PC-3 (cell line): Measurements from ENCODE around the gene PLCL2. TPM values are rescaled to one million over a fixed set of nuclear protein-coding genes. Genes with fewer than 3 reads are reported as not detected.

Experiments
- ATAC-seq: fragments of 200-7000 bp; cut with Tn5 transposase; 2 replicates; pipeline ENCODE4 v1.9.1; 2020; ENCODE audit warnings: mild to moderate bottlenecking, moderate library complexity
- BruUV-seq: library from RNA; stranded (reverse); fragments of 400-500 nt; replicated peaks from 2 replicates; lab custom pipeline; 2021; lab: Mats Ljungman, UMichigan
- CTCF ChIA-PET: fragments of 300-600 bp; sonication (Branson Sonifier 250); formaldehyde crosslinking; loops from one replicate; lab custom pipeline; 2022; ENCODE audit warnings: antibody characterized with exemption; lab: Charles Lee
- POLR2A ChIA-PET: fragments of 300-600 bp; sonication (Branson Sonifier 250); formaldehyde crosslinking; loops from one replicate; lab custom pipeline; 2022; ENCODE audit warnings: antibody characterized with exemption; ENCODE audit not compliant: unreplicated experiment; lab: Charles Lee
- DNase-seq: peaks from one replicate; pipeline ENCODE4 v3.0.0-alpha.2; 2015
- H2AFZ ChIP-seq: fragments of 300-600 bp; sonication (generic); 2 replicates; pipeline ENCODE4 v1.6.0; 2016; ENCODE audit warnings: antibody characterized with exemption, low read length
- H3F3A ChIP-seq: fragments of 300-600 bp; sonication (generic); one replicate; pipeline ENCODE4 v1.6.0; 2017; ENCODE audit warnings: antibody characterized with exemption, low read length, control low read depth, mild to moderate bottlenecking; ENCODE audit not compliant: unreplicated experiment
- H3K27ac ChIP-seq: fragments of 300-600 bp; sonication (generic); 2 replicates; pipeline ENCODE4 v1.5.1; 2016; ENCODE audit warnings: mild to moderate bottlenecking, low read length
- H3K27me3 ChIP-seq: fragments of 300-600 bp; sonication (generic); 2 replicates; pipeline ENCODE4 v1.6.1; 2016; ENCODE audit warnings: low read length, mixed read lengths
- H3K36me3 ChIP-seq: fragments of 300-600 bp; sonication (generic); 2 replicates; pipeline ENCODE4 v1.6.1; 2016; ENCODE audit warnings: low read depth, mixed run types, low read length, mixed read lengths
- H3K4me1 ChIP-seq: fragments of 300-600 bp; sonication (generic); 2 replicates; pipeline ENCODE4 v1.5.1; 2016; ENCODE audit warnings: low read length; ENCODE audit not compliant: insufficient read depth
- H3K4me2 ChIP-seq: fragments of 300-600 bp; sonication (generic); 2 replicates; pipeline ENCODE4 v1.6.0; 2016; ENCODE audit warnings: low read length
- H3K4me3 ChIP-seq: fragments of 300-600 bp; sonication (generic); 2 replicates; pipeline ENCODE4 v1.5.1; 2016; ENCODE audit warnings: mild to moderate bottlenecking, low read length, mixed read lengths
- H3K79me2 ChIP-seq: fragments of 300-600 bp; sonication (generic); 2 replicates; pipeline ENCODE4 v1.6.1; 2017; ENCODE audit warnings: low read length, mixed read lengths
- H3K9ac ChIP-seq: fragments of 300-600 bp; sonication (generic); 2 replicates; pipeline ENCODE4 v1.6.0; 2016; ENCODE audit warnings: mild to moderate bottlenecking, low read length
- H3K9me2 ChIP-seq: fragments of 300-600 bp; sonication (generic); replicated peaks from 2 replicates; pipeline ENCODE4 v1.6.1; 2016; ENCODE audit warnings: mixed run types, low read length, mixed read lengths
- H3K9me3 ChIP-seq: fragments of 300-600 bp; sonication (generic); 2 replicates; pipeline ENCODE4 v1.6.1; 2016; ENCODE audit warnings: low read length, mixed read lengths
- H4K20me1 ChIP-seq: fragments of 300-600 bp; sonication (generic); 2 replicates; pipeline ENCODE4 v1.6.1; 2016; ENCODE audit warnings: low read length, mixed read lengths
- EZH2 ChIP-seq: fragments of 300-600 bp; sonication (generic); IDR thresholded peaks from one replicate; pipeline ENCODE4 v1.6.1; 2017; ENCODE audit warnings: antibody characterized with exemption, mild to moderate bottlenecking, low read length; ENCODE audit not compliant: unreplicated experiment
- EZH2phosphoT487 ChIP-seq: fragments of 300-600 bp; sonication (generic); IDR thresholded peaks from 2 replicates; pipeline ENCODE4 v1.6.1; 2018; ENCODE audit warnings: mild to moderate bottlenecking, antibody characterized with exemption, low read length, borderline replicate concordance
- intact Hi-C: fragments of 100-400 bp; cut with micrococcal nuclease; formaldehyde crosslinking; loops from 2 replicates; pipeline ENCODE4 v1.9.0; 2023
- total RNA-seq: library from RNA; depleted of rRNA; stranded (reverse); fragments of >200 nt; gene quantifications from 2 replicates; pipeline ENCODE4 v1.2.3, GENCODE V29; 2014
- TF ChIP-seq, protein P1 (sequence below): fragments of 300-600 bp; sonication (generic); conservative IDR thresholded peaks from 2 replicates; pipeline ENCODE4 v1.5.1; 2017; ENCODE audit warnings: antibody characterized with exemption, low read depth, mild to moderate bottlenecking, low read length

Gene PLCL2
- total RNA-seq, 1 experiment from 2014 or later: 9.8 TPM

DNA sequence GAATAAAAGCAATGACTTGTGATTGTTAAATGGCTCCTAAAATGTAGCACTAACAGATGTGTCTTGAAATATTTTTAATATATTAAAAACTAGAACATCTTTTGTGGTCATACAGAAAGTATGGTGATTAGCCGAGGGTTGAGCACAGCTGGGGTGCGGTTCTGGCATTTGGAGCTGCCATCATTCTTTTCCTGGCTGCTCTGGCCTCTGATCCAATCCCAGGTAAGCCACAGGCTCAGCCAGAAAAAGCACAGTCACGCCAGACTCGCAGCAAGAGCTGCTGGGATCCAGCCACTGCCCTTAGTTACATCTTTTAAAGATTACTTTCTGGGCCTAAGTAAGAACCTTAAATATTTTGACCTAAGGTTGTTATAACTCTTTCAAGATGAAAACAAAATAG, 196.8 kb downstream of the PLCL2 start:
- H3K36me3 ChIP-seq: no peaks in the 10 kb centered on the region
- H3F3A ChIP-seq: no peaks in the 10 kb centered on the region
- ChIA-PET POLR2A (no interaction called here), CTCF (no interaction called here)
- H3K9me2 ChIP-seq: no peaks in the 10 kb centered on the region
- no peak overlapping the region for H3K4me3 ChIP-seq
- DNase-seq (no peak), ATAC-seq (no peak)
- intact Hi-C loops: no loop called here
- no peaks in the 10 kb centered on the region for H3K79me2 ChIP-seq
- H2AFZ ChIP-seq: no peak overlapping the region
- no peaks in the 10 kb centered on the region for H4K20me1 ChIP-seq
- TF ChIP-seq EZH2 (no peak), EZH2phosphoT487 (no peak)
- TF ChIP-seq, protein P1, sequence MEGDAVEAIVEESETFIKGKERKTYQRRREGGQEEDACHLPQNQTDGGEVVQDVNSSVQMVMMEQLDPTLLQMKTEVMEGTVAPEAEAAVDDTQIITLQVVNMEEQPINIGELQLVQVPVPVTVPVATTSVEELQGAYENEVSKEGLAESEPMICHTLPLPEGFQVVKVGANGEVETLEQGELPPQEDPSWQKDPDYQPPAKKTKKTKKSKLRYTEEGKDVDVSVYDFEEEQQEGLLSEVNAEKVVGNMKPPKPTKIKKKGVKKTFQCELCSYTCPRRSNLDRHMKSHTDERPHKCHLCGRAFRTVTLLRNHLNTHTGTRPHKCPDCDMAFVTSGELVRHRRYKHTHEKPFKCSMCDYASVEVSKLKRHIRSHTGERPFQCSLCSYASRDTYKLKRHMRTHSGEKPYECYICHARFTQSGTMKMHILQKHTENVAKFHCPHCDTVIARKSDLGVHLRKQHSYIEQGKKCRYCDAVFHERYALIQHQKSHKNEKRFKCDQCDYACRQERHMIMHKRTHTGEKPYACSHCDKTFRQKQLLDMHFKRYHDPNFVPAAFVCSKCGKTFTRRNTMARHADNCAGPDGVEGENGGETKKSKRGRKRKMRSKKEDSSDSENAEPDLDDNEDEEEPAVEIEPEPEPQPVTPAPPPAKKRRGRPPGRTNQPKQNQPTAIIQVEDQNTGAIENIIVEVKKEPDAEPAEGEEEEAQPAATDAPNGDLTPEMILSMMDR: no peak
- H3K4me1 ChIP-seq: no peaks in the 10 kb centered on the region
- H3K9me3 ChIP-seq: no peaks in the 10 kb centered on the region
- H3K27me3 ChIP-seq: no peaks in the 10 kb centered on the region
- H3K9ac ChIP-seq: no peak overlapping the region
- no peak overlapping the region for H3K4me2 ChIP-seq
- no peak overlapping the region for H3K27ac ChIP-seq
- no TSS peak for BruUV-seq

DNA sequence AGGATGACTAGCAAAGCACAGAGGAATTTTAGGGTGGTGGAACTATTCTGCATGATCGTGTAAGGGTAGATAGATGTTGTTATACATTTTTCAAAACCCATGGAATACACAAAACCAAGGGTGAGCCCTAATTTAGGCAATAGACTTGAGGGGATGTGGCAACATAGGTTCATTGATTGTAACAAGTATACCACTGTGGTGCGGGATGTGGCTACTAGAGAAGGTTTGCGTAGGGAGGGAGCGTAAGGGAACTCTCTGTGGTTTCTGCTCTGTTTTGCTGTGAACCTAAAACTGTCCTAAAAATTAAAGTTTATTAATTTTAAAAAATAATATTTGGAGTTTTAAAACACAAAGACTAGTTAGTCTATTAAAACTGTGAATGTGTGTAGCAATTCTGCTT, 202.8 kb downstream of the PLCL2 start:
- ChIA-PET CTCF (no interaction called here), POLR2A (no interaction called here)
- Histone ChIP-seq H3K27ac (no peak overlapping the region), H3K4me3 (no peak overlapping the region), H3K4me2 (no peak overlapping the region), H3K9me3 (no peaks in the 10 kb centered on the region), H3K36me3 (no peaks in the 10 kb centered on the region), H3K9me2 (no peaks in the 10 kb centered on the region), H3F3A (no peaks in the 10 kb centered on the region), H3K9ac (no peak overlapping the region), H3K27me3 (no peaks in the 10 kb centered on the region), H2AFZ (no peak overlapping the region), H4K20me1 (no peaks in the 10 kb centered on the region), H3K4me1 (peaks cover 11% of the 10 kb centered on the region), H3K79me2 (no peaks in the 10 kb centered on the region)
- DNase-seq (no peak), ATAC-seq (no peak)
- TF ChIP-seq EZH2 (no peak), EZH2phosphoT487 (no peak)
- TF ChIP-seq, protein P1: no peak
- intact Hi-C loops: no loop called here
- BruUV-seq: no TSS peak

DNA sequence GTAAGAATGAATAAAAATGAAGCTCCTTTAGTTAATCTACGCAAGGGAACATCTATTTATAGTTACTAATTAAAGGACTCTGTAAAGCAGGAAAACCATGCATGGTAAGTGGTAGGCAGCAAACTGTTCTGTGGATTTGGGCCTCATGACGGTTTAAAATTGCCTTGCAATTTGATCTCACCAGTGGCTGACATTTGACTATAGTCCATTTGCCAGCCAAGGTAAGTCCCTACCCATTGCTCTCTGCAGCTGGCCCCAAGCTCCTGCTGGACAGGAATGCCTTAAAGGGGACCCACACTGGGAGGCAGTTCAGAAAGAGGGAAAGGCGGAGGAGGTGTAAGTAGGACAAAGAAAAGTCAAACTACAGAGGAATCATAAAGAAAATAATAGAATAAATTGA, 203.3 kb downstream of the PLCL2 start:
- Histone ChIP-seq H3K36me3 (no peaks in the 10 kb centered on the region), H3K27me3 (no peaks in the 10 kb centered on the region), H2AFZ (no peak overlapping the region), H3K9ac (no peak overlapping the region), H3F3A (no peaks in the 10 kb centered on the region), H3K79me2 (no peaks in the 10 kb centered on the region), H3K4me2 (no peak overlapping the region), H3K4me3 (no peak overlapping the region), H3K27ac (no peak overlapping the region), H3K9me2 (no peaks in the 10 kb centered on the region), H3K4me1 (peaks cover 16% of the 10 kb centered on the region), H4K20me1 (no peaks in the 10 kb centered on the region), H3K9me3 (no peaks in the 10 kb centered on the region)
- no peak for ATAC-seq
- ChIA-PET POLR2A (no interaction called here), CTCF (no interaction called here)
- intact Hi-C loops: no loop called here
- TF ChIP-seq EZH2 (no peak), EZH2phosphoT487 (no peak)
- TF ChIP-seq, protein P1: no peak
- DNase-seq: no peak
- BruUV-seq: no TSS peak
